Measurements from ENCODE around the gene PRKD1.

GRCh38 chr14:29545714-29546113 lies 381.9 kb downstream of the PRKD1 start:
- no peak for TF ChIP-seq CTCF (IDR thresholded peaks at IDR 0.05)
- TF ChIP-seq POLR2A (IDR thresholded peaks at IDR 0.05), result no peak

Data from right lobe of liver (tissue), 4 donors.